ENCODE results near the gene TBL3. TPM values are rescaled to one million over a fixed set of nuclear protein-coding genes. Genes with fewer than 3 reads are reported as not detected.
A peak's percentile ranks its signal among the peaks of the same experiment; 100 is the strongest.
"Not testable (repeated sequence)": the region's sequence is repeated elsewhere in the genome, so short reads cannot be mapped to it uniquely, and the experiment has no call there.

The TBL3 gene
- total RNA-seq, 1 donor from 2014 or later: 24.4 TPM

GRCh38 chr16:2009791-2010510, 38.1 kb downstream of the TBL3 start, which contains the start of gene ZNF598:
Gene ZNF598, minus strand, starts transcription at chr16:2009821.
- Histone ChIP-seq H3K4me3 (ENCODE audit: insufficient read depth, low read depth, low read length) (peak within 1 kb of the TSS; percentile 88), H3K36me3 (ENCODE audit: insufficient read depth, low read length) (no peaks in the 10 kb centered on the region), H3K9me3 (ENCODE audit: insufficient read depth, low read depth, low read length) (no peaks in the 10 kb centered on the region), H2AFZ (ENCODE audit: low read depth, low read length) (peak within 1 kb of the TSS; percentile 84), H3K27me3 (ENCODE audit: insufficient read depth, low read length) (no peaks in the 10 kb centered on the region), H3K4me2 (ENCODE audit: low read length) (peak within 1 kb of the TSS; percentile 100), H3K79me2 (ENCODE audit: insufficient read depth, low read length) (peaks cover 56% of the 10 kb centered on the region), H4K20me1 (ENCODE audit: insufficient read depth, low read length) (peaks cover 42% of the 10 kb centered on the region), H3K27ac (ENCODE audit: low read depth, low read length) (peak within 1 kb of the TSS; percentile 83), H3K4me1 (ENCODE audit: insufficient read depth, low read length) (peaks cover 30% of the 10 kb centered on the region), H3K9ac (ENCODE audit: low read length) (peak within 1 kb of the TSS; percentile 94)
- Mint-ChIP-seq H3K4me1 (ENCODE audit: low read depth, unreplicated experiment) (peaks cover 18% of the 10 kb centered on the region), H3K4me3 (ENCODE audit: unreplicated experiment) (peak within 1 kb of the TSS; percentile 90), H3K27me3 (ENCODE audit: low read depth, unreplicated experiment) (no peaks in the 10 kb centered on the region), H3K27ac (ENCODE audit: unreplicated experiment) (peak within 1 kb of the TSS; percentile 85), H3K36me3 (ENCODE audit: low read depth, unreplicated experiment) (peaks cover 4% of the 10 kb centered on the region), H3K9me3 (ENCODE audit: unreplicated experiment) (no peaks in the 10 kb centered on the region)
- peak; percentile 69 for DNase-seq (ENCODE audit: low read depth)
- no peak for TF ChIP-seq CTCF (IDR thresholded peaks at IDR 0.05; ENCODE audit: insufficient read depth, low read depth, low read length)
- no peak for TF ChIP-seq EZH2 (IDR thresholded peaks at IDR 0.05; ENCODE audit: insufficient read depth, low read length)
- FAIRE-seq: no peak

- not testable (repeated sequence) for H3K27ac ChIP-seq (ENCODE audit: low read depth, low read length); H3K4me2 ChIP-seq (ENCODE audit: low read length); H2AFZ ChIP-seq (ENCODE audit: low read depth, low read length); H3K36me3 Mint-ChIP-seq (ENCODE audit: low read depth, unreplicated experiment); H3K27ac Mint-ChIP-seq (ENCODE audit: unreplicated experiment); FAIRE-seq; H3K27me3 Mint-ChIP-seq (ENCODE audit: low read depth, unreplicated experiment); H3K9ac ChIP-seq (ENCODE audit: low read length); DNase-seq (ENCODE audit: low read depth); H3K9me3 Mint-ChIP-seq (ENCODE audit: unreplicated experiment); H3K4me3 ChIP-seq (ENCODE audit: insufficient read depth, low read depth, low read length); H3K27me3 ChIP-seq (ENCODE audit: insufficient read depth, low read length); H3K36me3 ChIP-seq (ENCODE audit: insufficient read depth, low read length); H3K9me3 ChIP-seq (ENCODE audit: insufficient read depth, low read depth, low read length)
- H3K79me2 ChIP-seq (ENCODE audit: insufficient read depth, low read length): peaks cover 38% of the 10 kb centered on the region
- H3K4me1 ChIP-seq (ENCODE audit: insufficient read depth, low read length): peaks cover 28% of the 10 kb centered on the region
- peaks cover 12% of the 10 kb centered on the region for H3K4me1 Mint-ChIP-seq (ENCODE audit: low read depth, unreplicated experiment)
- peak overlapping the region; percentile 57 for H3K4me3 Mint-ChIP-seq (ENCODE audit: unreplicated experiment)
- H4K20me1 ChIP-seq (ENCODE audit: insufficient read depth, low read length): peaks cover 25% of the 10 kb centered on the region
Observed at GRCh38 chr16:2011726-2012125, 39.9 kb downstream of the TBL3 start.

GRCh38 chr16:2013527-2013926, 41.7 kb downstream of the TBL3 start:
- TF ChIP-seq CTCF (IDR thresholded peaks at IDR 0.05; ENCODE audit: insufficient read depth, low read depth, low read length) (no peak), EZH2 (IDR thresholded peaks at IDR 0.05; ENCODE audit: insufficient read depth, low read length) (no peak)
- H3K79me2 ChIP-seq (ENCODE audit: insufficient read depth, low read length): peaks cover 20% of the 10 kb centered on the region
- peak overlapping the region; percentile 41 for H3K27ac Mint-ChIP-seq (ENCODE audit: unreplicated experiment)
- H3K27me3 Mint-ChIP-seq (ENCODE audit: low read depth, unreplicated experiment): peaks cover 4% of the 10 kb centered on the region
- peaks cover 2% of the 10 kb centered on the region for H3K36me3 Mint-ChIP-seq (ENCODE audit: low read depth, unreplicated experiment)
- FAIRE-seq (no peak), DNase-seq (ENCODE audit: low read depth) (no peak)
- H3K9me3 Mint-ChIP-seq (ENCODE audit: unreplicated experiment): no peaks in the 10 kb centered on the region
- H3K4me1 ChIP-seq (ENCODE audit: insufficient read depth, low read length): peaks cover 14% of the 10 kb centered on the region
- no peak overlapping the region for H3K27ac ChIP-seq (ENCODE audit: low read depth, low read length)
- no peak overlapping the region for H3K4me3 Mint-ChIP-seq (ENCODE audit: unreplicated experiment)
- H4K20me1 ChIP-seq (ENCODE audit: insufficient read depth, low read length): peaks cover 7% of the 10 kb centered on the region
- H3K4me3 ChIP-seq (ENCODE audit: insufficient read depth, low read depth, low read length): no peak overlapping the region
- H3K9me3 ChIP-seq (ENCODE audit: insufficient read depth, low read depth, low read length): no peaks in the 10 kb centered on the region
- H3K36me3 ChIP-seq (ENCODE audit: insufficient read depth, low read length): no peaks in the 10 kb centered on the region
- H3K4me2 ChIP-seq (ENCODE audit: low read length): no peak overlapping the region
- no peaks in the 10 kb centered on the region for H3K27me3 ChIP-seq (ENCODE audit: insufficient read depth, low read length)
- H3K9ac ChIP-seq (ENCODE audit: low read length): no peak overlapping the region
- no peak overlapping the region for H2AFZ ChIP-seq (ENCODE audit: low read depth, low read length)
- peaks cover 3% of the 10 kb centered on the region for H3K4me1 Mint-ChIP-seq (ENCODE audit: low read depth, unreplicated experiment)
